HG03442 (cell line): ENCODE measurements around the gene C15orf61.

ENCODE experiments used
- ATAC-seq: cut with Tn5 transposase; IDR thresholded peaks from one replicate; pipeline ENCODE4 v1.9.1; 2021; ENCODE audit warnings: mild to moderate bottlenecking, moderate library complexity; ENCODE audit not compliant: unreplicated experiment

The C15orf61 gene

GRCh38 chr15:67512933-67513714 is 7.8 kb upstream of the C15orf61 start:
- ATAC-seq, result no peak

- no peak for ATAC-seq
Observed at GRCh38 chr15:67515090-67515489, 5.8 kb upstream of the C15orf61 start.

DNA sequence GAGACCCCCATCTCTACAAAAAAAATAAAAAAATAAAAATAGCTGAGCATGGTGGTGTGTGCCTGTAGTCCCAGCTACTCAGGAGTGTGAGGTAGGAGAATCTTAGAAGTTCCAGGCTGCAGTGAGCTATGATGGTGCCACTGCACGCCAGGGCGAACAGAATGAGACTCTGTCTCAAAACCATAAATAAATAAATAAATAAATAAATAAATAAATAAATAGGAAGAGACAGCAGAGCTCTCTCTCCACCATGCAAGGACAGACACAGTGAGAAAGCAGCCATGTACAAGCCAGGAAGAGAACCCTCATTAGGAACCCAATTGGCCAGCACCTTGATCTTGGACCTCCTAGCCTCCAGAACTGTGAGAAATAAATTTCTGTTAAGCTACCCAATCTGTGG is 5.4 kb upstream of the C15orf61 start:
- no peak for ATAC-seq

- ATAC-seq, result no peak
Observed at GRCh38 chr15:67520321-67521028, 456 bp upstream of the C15orf61 start.

- ATAC-seq, result no peak
Observed at GRCh38 chr15:67521783-67522568, 1.0 kb downstream of the C15orf61 start.

GRCh38 chr15:67523330-67523729 is 2.4 kb downstream of the C15orf61 start:
- no peak for ATAC-seq

- ATAC-seq, result no peak
Observed at GRCh38 chr15:67524235-67524634, 3.3 kb downstream of the C15orf61 start.

GRCh38 chr15:67528513-67528912 is 7.6 kb downstream of the C15orf61 start:
- ATAC-seq, result no peak

DNA sequence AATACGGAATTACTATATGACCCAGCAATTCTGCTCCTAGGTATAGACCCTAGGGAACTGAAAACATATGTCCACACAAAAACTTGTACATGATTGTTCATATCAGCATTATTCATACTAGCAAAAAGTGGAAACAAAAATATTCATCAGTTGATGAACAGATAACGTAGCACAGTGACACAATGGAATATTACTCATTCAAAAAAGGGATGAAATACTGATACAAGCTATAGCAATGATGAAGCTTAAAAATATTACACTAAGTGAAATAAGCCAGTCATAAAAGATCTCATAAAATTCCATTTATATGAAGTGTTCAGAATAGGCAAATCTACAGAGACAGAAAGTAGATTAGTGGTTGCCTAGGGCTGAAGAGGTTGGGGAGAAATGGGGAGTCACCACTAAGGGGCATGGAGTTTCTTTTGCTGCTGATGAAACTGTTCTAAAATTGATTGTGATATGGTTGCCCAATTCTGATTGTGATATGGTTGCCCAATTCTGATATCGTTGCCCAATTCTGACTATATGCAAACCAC is 10.5 kb downstream of the C15orf61 start:
- ATAC-seq, result no peak

GRCh38 chr15:67533873-67534272 is 12.9 kb downstream of the C15orf61 start:
- ATAC-seq, result no peak

GRCh38 chr15:67534360-67534759 is 13.4 kb downstream of the C15orf61 start:
- no peak for ATAC-seq

DNA sequence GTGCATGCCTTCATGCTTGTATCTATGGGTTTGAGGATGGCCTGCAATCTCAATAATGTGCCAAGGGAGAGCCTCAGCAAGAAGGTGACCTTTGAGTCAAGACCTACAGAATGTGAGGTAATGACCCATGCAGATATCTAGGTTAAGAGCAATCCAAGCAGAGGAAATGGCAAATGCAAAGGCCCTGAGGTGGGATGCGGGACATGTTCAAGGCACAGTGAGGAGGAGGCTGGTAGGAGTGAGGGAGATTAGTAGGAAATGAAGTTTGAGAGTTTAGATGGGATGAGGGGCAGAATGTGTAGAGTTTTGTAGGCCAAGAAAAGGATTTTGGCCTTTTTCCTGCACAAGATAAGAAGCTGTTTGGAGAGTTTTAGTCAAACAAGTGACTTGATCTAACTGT is 16.8 kb downstream of the C15orf61 start:
- no peak for ATAC-seq

GRCh38 chr15:67542420-67543347 is 21.8 kb downstream of the C15orf61 start, which contains the start of gene MAP2K5:
Gene MAP2K5, plus strand, starts transcription at chr15:67542703. Its CDS starts 633 bp downstream, at chr15:67543336.
- peak; percentile 53 for ATAC-seq

- no peak for ATAC-seq
Observed at GRCh38 chr15:67543348-67543718, 22.4 kb downstream of the C15orf61 start.

- ATAC-seq, result no peak
Observed at GRCh38 chr15:67544475-67544874, 23.5 kb downstream of the C15orf61 start.

DNA sequence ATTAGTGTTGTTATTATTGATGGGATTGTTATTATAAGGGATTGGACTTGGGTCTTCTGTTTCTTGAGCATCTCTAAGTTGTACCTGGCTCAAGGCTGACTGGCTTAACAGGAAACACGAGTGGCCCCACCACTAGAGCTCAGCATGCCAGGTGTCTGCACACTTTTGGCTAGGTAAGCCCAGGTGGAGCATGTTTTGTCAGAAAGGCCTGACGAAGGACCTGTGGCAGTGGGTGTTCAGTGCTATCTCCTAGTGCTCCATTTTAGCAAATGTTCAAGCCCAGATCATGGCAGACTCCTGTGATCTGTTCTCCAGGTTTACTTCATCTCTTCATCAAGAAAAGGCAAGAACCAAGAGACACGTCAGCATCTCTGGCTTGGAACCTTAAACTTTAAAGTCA is 24.9 kb downstream of the C15orf61 start:
- ATAC-seq, result no peak

GRCh38 chr15:67547064-67547463 is 26.1 kb downstream of the C15orf61 start:
- ATAC-seq, result no peak

GRCh38 chr15:67547836-67548235 is 26.9 kb downstream of the C15orf61 start:
- ATAC-seq, result no peak

DNA sequence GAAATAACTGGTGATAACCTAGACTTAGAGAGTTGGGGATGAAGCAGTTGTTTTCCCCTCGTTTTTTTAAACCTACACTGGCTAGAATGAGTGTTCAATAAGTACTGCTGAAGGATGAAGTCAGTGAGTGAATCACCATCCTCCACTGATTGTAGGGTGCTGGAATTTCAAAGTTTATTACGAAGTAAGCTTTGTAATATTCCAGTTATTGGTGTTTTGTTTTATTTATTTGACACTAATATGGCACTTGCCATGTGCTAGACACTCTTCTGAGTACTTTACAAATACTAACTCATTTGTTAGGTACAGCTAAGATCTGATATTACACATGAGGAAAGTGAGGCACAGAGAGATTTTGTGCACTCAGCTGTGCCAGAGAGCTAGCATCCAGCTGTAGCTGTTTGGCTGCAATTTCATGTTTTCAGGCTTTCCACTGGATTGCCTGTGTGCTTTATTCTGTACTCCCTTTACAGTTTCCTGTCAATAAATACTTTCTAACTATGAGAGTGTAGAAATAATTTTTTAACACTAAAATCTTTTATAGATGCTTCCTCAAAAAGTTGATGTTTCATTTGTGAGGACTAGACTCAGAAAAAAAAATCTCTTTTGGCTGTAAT is 27.4 kb downstream of the C15orf61 start:
- no peak for ATAC-seq
